GM23338 (cell line): ENCODE data around the gene PSMG4. TPM values are rescaled to one million over a fixed set of nuclear protein-coding genes. Genes with fewer than 3 reads are reported as not detected.

Experiments used
- ATAC-seq: fragments of 200-7000 bp; cut with Tn5 transposase; 3 replicates; pipeline ENCODE4 v1.9.1; 2020
- DNase-seq: peaks from one replicate; pipeline ENCODE4 v3.0.0-alpha.2; 2015; ENCODE audit warnings: low spot score
- H2AFZ ChIP-seq: fragments of 200-600 bp; sonication (generic); 2 replicates; pipeline ENCODE4 v1.8.0; 2016; ENCODE audit warnings: antibody characterized with exemption, mild to moderate bottlenecking, moderate library complexity
- H3F3A ChIP-seq: fragments of 200-600 bp; sonication (generic); replicated peaks from 2 replicates; pipeline ENCODE4 v1.8.0; 2017; ENCODE audit warnings: antibody characterized with exemption, mixed run types, low read depth
- H3K27ac ChIP-seq: fragments of 200-600 bp; sonication (generic); 2 replicates; pipeline ENCODE4 v1.6.1; 2016; ENCODE audit warnings: low read depth
- H3K27me3 ChIP-seq: fragments of 200-600 bp; sonication (generic); 2 replicates; pipeline ENCODE4 v1.8.0; 2016; ENCODE audit warnings: mild to moderate bottlenecking, mixed run types, moderate library complexity; ENCODE audit not compliant: insufficient read depth
- H3K36me3 ChIP-seq: fragments of 200-600 bp; sonication (generic); 2 replicates; pipeline ENCODE4 v1.8.0; 2016; ENCODE audit warnings: mild to moderate bottlenecking; ENCODE audit not compliant: insufficient read depth
- H3K4me1 ChIP-seq: fragments of 200-600 bp; sonication (generic); 2 replicates; pipeline ENCODE4 v1.8.0; 2016; ENCODE audit warnings: mild to moderate bottlenecking, moderate library complexity; ENCODE audit not compliant: insufficient read depth
- H3K4me2 ChIP-seq: fragments of 200-600 bp; sonication (generic); 2 replicates; pipeline ENCODE4 v1.7.1; 2017; ENCODE audit warnings: mixed run types
- H3K4me3 ChIP-seq: fragments of 200-600 bp; sonication (generic); 2 replicates; pipeline ENCODE4 v1.6.1; 2016; ENCODE audit warnings: mixed run types
- H3K79me2 ChIP-seq: fragments of 200-600 bp; sonication (generic); replicated peaks from 2 replicates; pipeline ENCODE4 v1.8.0; 2017; ENCODE audit warnings: mild to moderate bottlenecking; ENCODE audit not compliant: insufficient read depth
- H3K9me2 ChIP-seq: fragments of 200-600 bp; sonication (generic); 2 replicates; pipeline ENCODE4 v1.8.0; 2017; ENCODE audit not compliant: insufficient read depth
- H4K20me1 ChIP-seq: fragments of 200-600 bp; sonication (generic); replicated peaks from 2 replicates; pipeline ENCODE4 v1.8.0; 2017; ENCODE audit warnings: mild to moderate bottlenecking; ENCODE audit not compliant: insufficient read depth
- H3K27ac Mint-ChIP-seq: 2 replicates; pipeline ENCODE4 v1.8.0; 2020; ENCODE audit warnings: inconsistent platforms, mild to moderate bottlenecking, moderate library complexity, mixed read lengths
- H3K27me3 Mint-ChIP-seq: 3 replicates; pipeline ENCODE4 v1.8.0; 2022; ENCODE audit warnings: low read depth, mild to moderate bottlenecking, moderate library complexity, mixed read lengths, inconsistent platforms; ENCODE audit not compliant: insufficient read depth, poor library complexity
- H3K36me3 Mint-ChIP-seq: 3 replicates; pipeline ENCODE4 v1.8.0; 2021; ENCODE audit warnings: low read depth, mild to moderate bottlenecking, inconsistent platforms, moderate library complexity, mixed read lengths
- H3K4me1 Mint-ChIP-seq: 3 replicates; pipeline ENCODE4 v1.8.0; 2020; ENCODE audit warnings: mild to moderate bottlenecking, inconsistent platforms, mixed read lengths
- H3K4me3 Mint-ChIP-seq: 3 replicates; pipeline ENCODE4 v1.8.0; 2021; ENCODE audit warnings: moderate library complexity, mild to moderate bottlenecking, inconsistent platforms, mixed read lengths
- H3K9me3 Mint-ChIP-seq: 3 replicates; pipeline ENCODE4 v1.8.0; 2020; ENCODE audit warnings: moderate library complexity, mild to moderate bottlenecking, inconsistent platforms, mixed read lengths
- ETS1 ChIP-seq: IDR thresholded peaks from 2 replicates; pipeline ENCODE4 v1.6.1; 2016; ENCODE audit warnings: antibody characterized with exemption
- EZH2 ChIP-seq: fragments of 200-600 bp; sonication (generic); IDR thresholded peaks from one replicate; pipeline ENCODE4 v1.8.0; 2017; ENCODE audit warnings: antibody characterized with exemption, mild to moderate bottlenecking, low read depth; ENCODE audit not compliant: unreplicated experiment
- JUNB ChIP-seq: IDR thresholded peaks from one replicate; pipeline ENCODE4 v1.6.1; 2016; ENCODE audit warnings: antibody characterized with exemption; ENCODE audit not compliant: unreplicated experiment
- STAT1 ChIP-seq: IDR thresholded peaks from one replicate; pipeline ENCODE4 v1.6.1; 2016; ENCODE audit warnings: antibody characterized with exemption; ENCODE audit not compliant: unreplicated experiment
- ZNF114 ChIP-seq: fragments of 250-450 bp; sonication (Bioruptor Pico); IDR thresholded peaks from 2 replicates; pipeline ENCODE4 v1.5.0; 2020; ENCODE audit warnings: mild to moderate bottlenecking, moderate library complexity
- ZNF331 ChIP-seq: fragments of 250-450 bp; sonication (Bioruptor Pico); IDR thresholded peaks from 2 replicates; pipeline ENCODE4 v1.5.0; 2020; ENCODE audit warnings: low read depth, mild to moderate bottlenecking, moderate library complexity
- ZNF462 ChIP-seq: fragments of 250-450 bp; sonication (Bioruptor Pico); IDR thresholded peaks from 2 replicates; pipeline ENCODE4 v1.5.0; 2020; ENCODE audit warnings: mild to moderate bottlenecking, moderate library complexity
- polyA plus RNA-seq: library from polyadenylated mRNA; unstranded; fragments of >200 nt; fragmentation: Nextera tagmentation; extraction: Ambion mirVana; gene quantifications from 2 replicates; pipeline ENCODE4 v1.2.1, GENCODE V29; 2016
- total RNA-seq: library from RNA; depleted of rRNA; stranded (reverse); fragments of >200 nt; shearing (Covaris generic); gene quantifications from 2 replicates; pipeline ENCODE4 v1.2.3, GENCODE V29; 2014
- TF ChIP-seq, protein P1 (sequence below), 2 experiments: fragments of 200-600 bp in 1 of 2; sonication (generic) in 1 of 2; conservative IDR thresholded peaks; 2 replicates each; pipeline versions ENCODE4 v1.5.1 to v1.6.1; 2016 to 2017; ENCODE audit warnings: antibody characterized with exemption in 2 of 2, low read depth in 2 of 2, mild to moderate bottlenecking in 2 of 2, moderate library complexity in 1 of 2
- TF ChIP-seq, protein P2 (sequence below): IDR thresholded peaks from one replicate; pipeline ENCODE4 v1.6.1; 2018; ENCODE audit warnings: antibody characterized with exemption; ENCODE audit not compliant: unreplicated experiment

The PSMG4 gene
- total and polyA plus RNA-seq, 2 experiments from 2014 or later, result 37.2 to 168 TPM

- H3K27me3 Mint-ChIP-seq, result peaks cover 22% of the 10 kb centered on the region
- no peak overlapping the region; the same call in 1 of the 2 replicates for H3K27ac ChIP-seq
- no peaks in the 10 kb centered on the region for H3K4me1 ChIP-seq
- peak overlapping the region; percentile 16; the same call in 1 of the 2 replicates for H3K27ac Mint-ChIP-seq
- H3K9me3 Mint-ChIP-seq, result no peaks in the 10 kb centered on the region
- H3F3A ChIP-seq, result no peaks in the 10 kb centered on the region
- H3K4me2 ChIP-seq, result no peak overlapping the region
- peaks cover 4% of the 10 kb centered on the region; the same call in 1 of the 2 replicates for H3K36me3 ChIP-seq
- no peak overlapping the region for H2AFZ ChIP-seq
- H3K4me3 Mint-ChIP-seq, result no peak overlapping the region
- no peaks in the 10 kb centered on the region for H3K27me3 ChIP-seq
- DNase-seq (no peak), ATAC-seq (no peak)
- no peaks in the 10 kb centered on the region for H3K79me2 ChIP-seq
- H3K4me3 ChIP-seq, result no peak overlapping the region
- no peaks in the 10 kb centered on the region for H3K9me2 ChIP-seq
- no peak for TF ChIP-seq JUNB
- TF ChIP-seq, protein P1, sequence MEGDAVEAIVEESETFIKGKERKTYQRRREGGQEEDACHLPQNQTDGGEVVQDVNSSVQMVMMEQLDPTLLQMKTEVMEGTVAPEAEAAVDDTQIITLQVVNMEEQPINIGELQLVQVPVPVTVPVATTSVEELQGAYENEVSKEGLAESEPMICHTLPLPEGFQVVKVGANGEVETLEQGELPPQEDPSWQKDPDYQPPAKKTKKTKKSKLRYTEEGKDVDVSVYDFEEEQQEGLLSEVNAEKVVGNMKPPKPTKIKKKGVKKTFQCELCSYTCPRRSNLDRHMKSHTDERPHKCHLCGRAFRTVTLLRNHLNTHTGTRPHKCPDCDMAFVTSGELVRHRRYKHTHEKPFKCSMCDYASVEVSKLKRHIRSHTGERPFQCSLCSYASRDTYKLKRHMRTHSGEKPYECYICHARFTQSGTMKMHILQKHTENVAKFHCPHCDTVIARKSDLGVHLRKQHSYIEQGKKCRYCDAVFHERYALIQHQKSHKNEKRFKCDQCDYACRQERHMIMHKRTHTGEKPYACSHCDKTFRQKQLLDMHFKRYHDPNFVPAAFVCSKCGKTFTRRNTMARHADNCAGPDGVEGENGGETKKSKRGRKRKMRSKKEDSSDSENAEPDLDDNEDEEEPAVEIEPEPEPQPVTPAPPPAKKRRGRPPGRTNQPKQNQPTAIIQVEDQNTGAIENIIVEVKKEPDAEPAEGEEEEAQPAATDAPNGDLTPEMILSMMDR (conservative IDR thresholded peaks at IDR 0.05; ENCODE audit: low read depth in 2 of 2), result no peak
- no peak for TF ChIP-seq ZNF114 (CRISPR knock-in tag)
- TF ChIP-seq ZNF331 (CRISPR knock-in tag), result no peak
- TF ChIP-seq, protein P2, sequence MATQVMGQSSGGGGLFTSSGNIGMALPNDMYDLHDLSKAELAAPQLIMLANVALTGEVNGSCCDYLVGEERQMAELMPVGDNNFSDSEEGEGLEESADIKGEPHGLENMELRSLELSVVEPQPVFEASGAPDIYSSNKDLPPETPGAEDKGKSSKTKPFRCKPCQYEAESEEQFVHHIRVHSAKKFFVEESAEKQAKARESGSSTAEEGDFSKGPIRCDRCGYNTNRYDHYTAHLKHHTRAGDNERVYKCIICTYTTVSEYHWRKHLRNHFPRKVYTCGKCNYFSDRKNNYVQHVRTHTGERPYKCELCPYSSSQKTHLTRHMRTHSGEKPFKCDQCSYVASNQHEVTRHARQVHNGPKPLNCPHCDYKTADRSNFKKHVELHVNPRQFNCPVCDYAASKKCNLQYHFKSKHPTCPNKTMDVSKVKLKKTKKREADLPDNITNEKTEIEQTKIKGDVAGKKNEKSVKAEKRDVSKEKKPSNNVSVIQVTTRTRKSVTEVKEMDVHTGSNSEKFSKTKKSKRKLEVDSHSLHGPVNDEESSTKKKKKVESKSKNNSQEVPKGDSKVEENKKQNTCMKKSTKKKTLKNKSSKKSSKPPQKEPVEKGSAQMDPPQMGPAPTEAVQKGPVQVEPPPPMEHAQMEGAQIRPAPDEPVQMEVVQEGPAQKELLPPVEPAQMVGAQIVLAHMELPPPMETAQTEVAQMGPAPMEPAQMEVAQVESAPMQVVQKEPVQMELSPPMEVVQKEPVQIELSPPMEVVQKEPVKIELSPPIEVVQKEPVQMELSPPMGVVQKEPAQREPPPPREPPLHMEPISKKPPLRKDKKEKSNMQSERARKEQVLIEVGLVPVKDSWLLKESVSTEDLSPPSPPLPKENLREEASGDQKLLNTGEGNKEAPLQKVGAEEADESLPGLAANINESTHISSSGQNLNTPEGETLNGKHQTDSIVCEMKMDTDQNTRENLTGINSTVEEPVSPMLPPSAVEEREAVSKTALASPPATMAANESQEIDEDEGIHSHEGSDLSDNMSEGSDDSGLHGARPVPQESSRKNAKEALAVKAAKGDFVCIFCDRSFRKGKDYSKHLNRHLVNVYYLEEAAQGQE, result no peak
- TF ChIP-seq EZH2, result no peak
- no peak for TF ChIP-seq ZNF462 (CRISPR knock-in tag)
- TF ChIP-seq STAT1, result no peak
- TF ChIP-seq ETS1, result no peak
- H3K4me1 Mint-ChIP-seq, result peaks cover 13% of the 10 kb centered on the region
- no peaks in the 10 kb centered on the region for H4K20me1 ChIP-seq
- peaks cover 72% of the 10 kb centered on the region for H3K36me3 Mint-ChIP-seq
These were observed 33.9 kb downstream of the PSMG4 start for GRCh38 chr6:3292431-3293197.
